Measurements from ENCODE around the gene ROBO1.
A peak's percentile ranks its signal among the peaks of the same experiment; 100 is the strongest.
"Not testable (repeated sequence)": the region's sequence is repeated elsewhere in the genome, so short reads cannot be mapped to it uniquely, and the experiment has no call there.

The ROBO1 gene

GRCh38 chr3:79767905-79768267, at the start of gene ROBO1:
ROBO1 (minus strand) TSS chr3:79767998.
- peak in 22 of 56 donors; percentile 5 to 71 (median 30) for DNase-seq

DNA sequence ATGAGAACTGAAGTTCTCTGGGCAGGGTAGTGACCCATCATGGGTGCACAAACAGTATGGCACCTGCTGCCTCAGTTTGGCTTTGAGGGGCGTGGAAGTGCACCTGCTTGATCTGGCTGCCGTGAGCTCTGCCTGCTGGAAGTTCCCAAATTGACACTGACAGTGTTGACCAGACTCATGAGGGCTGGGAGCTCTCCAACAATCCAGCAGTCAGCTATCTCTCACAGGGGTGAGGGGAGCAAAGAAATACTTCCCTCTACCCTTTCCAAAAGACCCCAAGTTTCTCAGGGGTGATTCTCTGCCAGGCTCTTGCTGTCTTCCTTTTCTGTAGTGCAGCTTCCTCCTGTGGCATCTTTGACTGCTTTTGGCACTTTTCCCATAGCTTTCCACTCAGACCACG, 49.4 kb upstream of the ROBO1 start:
- DNase-seq = no peak

DNA sequence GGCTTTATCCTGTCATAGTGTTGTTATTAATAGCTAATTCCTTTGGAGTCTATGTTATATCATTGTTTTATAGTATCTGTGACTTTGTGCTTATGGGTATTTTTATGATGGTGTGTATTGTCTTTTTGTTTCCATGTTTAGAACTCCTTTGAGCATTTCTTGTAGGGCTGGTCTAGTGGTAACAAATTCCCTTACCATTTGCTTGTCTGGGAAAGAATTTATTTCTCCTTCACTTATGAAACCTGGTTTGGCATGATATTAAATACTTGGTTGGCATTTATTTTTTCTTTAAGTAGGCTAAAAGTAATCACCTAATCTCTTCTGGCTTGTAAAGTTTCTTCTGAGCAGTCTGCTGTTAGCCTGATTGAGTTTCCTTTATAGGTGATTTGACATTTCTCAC, 47.7 kb upstream of the ROBO1 start:
- no peak for DNase-seq

GRCh38 chr3:79810581-79810980, 42.8 kb upstream of the ROBO1 start:
- DNase-seq = no peak

GRCh38 chr3:79810092-79810491, 42.3 kb upstream of the ROBO1 start:
- DNase-seq = no peak

- DNase-seq = no peak
Measured at GRCh38 chr3:79809106-79809505, 41.3 kb upstream of the ROBO1 start.

DNA sequence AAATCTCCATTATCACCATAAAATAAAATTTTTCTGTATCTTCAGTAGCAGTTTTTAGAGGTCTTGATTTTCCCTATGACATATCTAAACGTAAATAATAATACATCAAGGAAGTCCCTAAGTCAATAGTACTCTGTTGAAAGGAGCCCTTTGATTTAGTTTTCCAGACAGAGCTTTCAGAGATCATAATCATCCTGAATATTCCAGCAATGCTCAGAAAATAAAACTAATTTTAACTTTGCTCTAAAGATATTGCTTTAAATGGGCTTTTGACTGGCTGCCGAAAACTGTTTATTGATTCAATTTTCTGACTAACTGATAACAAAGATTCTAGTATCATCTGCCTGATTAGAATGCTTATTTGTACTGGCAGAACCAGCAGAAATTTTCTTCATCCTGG, 40.7 kb upstream of the ROBO1 start:
- no peak for DNase-seq

DNA sequence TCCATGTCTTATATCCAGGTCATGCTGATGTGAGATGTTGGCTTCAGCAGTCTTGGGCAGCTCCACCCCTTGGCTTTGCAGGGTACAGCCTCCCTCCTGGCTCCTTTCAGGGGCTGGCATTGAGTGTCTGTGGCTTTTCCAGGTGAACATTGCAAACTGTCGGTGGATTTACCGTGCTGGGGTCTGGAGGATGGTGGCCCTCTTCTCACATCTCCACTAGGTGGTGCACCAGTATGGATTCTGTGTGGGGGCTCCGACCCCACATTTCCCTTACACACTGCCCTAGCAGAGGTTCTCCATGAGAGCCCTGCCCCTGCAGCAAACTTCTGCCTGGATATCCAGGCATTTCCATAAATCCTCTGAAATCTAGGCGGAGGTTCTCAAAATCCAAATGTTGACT, 22.4 kb upstream of the ROBO1 start:
- DNase-seq = not testable (repeated sequence)

DNA sequence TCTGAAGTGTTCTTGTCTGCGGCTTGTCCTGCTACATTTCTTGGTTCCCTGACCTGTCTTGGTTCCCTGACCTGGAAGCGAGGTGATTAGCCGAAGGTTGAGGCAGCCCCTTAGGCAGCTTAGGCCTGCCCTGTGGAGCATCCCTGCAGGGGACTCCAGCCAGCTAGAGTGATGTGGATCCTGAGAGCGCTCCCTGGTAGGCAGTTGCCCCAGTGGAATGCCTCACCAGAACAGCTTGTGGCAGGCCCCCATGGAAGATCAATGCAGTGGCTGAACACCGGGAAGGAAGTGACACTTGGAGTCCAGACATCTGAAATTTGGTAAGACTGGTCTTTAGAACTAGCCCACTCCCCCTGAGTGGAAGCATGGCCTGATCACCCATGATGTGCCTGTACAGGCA, 5.5 kb upstream of the ROBO1 start:
- DNase-seq = no peak

- no peak for DNase-seq
Measured at GRCh38 chr3:79769229-79769628, 1.4 kb upstream of the ROBO1 start.

DNA sequence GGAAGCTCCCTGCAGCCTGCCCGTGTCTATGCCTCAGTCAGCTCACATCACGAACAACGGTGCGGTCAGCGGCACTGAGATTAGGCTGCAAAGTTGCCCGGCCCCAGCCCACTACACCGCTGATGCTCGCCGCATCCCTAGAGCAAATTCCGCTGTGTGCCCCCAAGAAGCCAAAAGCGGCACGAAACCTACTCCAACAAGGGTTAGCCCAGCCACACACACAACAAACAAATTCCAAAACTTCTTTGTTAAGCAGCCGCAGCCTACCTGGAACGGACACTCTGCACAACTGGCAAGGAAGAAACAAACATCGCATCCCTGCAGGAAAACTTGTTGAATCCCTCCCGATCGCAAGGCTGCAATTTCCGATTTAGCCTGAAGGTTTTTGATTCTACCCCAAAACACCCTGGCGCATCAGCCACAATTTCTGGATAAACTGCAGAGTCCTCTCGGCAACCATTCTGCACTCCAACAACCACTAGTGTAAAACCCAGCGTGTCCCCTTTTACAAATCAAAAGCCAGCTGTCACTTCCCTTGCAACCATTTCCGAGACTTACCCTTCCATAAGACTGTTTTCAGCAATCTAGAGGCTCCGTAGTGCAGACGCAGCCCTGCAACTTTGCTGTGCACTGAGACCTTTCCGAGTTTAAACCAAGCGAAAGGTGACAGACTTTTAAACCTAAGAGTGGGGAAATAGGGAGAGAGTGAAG, 449 bp downstream of the ROBO1 start:
- peak in 8 of 56 donors; percentile 12 to 44 (median 28) for DNase-seq

DNA sequence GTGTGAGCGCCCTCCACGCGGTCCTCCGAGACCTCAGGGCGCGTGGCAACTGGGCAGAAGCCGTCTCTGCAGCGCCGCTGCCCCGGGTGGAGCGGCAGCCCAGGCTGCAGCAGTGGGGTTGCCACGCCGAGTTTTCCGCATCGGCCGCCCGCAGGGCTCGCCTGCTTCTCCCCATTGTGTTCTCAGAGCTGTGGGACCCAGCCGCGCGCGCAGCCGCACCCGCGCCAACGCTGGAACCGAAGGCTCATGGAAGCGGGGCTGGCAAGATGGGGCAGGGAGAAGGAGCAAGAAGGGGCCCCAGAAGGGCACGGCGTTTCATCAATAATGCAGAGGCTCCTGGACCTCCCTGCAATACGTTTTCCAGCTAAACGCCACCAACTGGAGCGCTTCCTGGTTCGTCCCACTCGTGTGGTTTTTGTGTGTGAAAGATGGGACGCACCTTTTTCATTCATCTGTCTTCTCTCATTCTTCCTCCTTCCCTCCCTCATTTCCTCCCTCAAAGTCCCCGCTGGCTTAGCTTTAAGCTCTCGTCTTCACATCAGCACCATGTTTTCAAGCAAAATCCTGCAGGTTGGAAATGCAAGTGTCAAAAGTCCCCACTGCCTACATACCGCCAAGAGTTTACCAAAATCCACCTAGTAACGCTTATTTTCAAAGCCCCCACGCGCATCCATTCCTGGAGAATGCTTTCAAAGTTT, 1.2 kb downstream of the ROBO1 start:
- DNase-seq = peak in 19 of 56 donors; percentile 4 to 51 (median 25)

GRCh38 chr3:79765911-79766310, 1.9 kb downstream of the ROBO1 start:
- DNase-seq = peak in 4 of 56 donors; percentile 4 to 30 (median 12)

- DNase-seq = peak in 1 of 56 donors; percentile 2
Measured at GRCh38 chr3:79761441-79761840, 6.4 kb downstream of the ROBO1 start.

DNA sequence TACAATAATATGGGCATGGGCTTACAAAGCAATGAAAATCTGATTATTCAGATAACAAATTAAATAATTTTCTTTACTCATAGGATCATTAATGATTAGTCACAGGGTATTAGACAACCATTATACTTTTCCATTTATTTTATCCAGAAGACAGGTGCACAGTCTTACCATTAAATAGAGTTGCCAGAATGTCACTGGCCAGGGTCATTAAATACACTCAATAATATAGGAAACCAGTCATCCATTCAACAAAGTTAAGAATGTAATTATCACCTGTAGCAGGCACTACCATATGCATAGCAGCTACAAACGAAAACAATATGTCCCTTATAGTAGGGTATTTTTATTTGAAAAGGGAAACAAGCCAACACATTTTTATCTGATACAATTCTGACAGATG, 16.1 kb downstream of the ROBO1 start:
- DNase-seq = no peak

DNA sequence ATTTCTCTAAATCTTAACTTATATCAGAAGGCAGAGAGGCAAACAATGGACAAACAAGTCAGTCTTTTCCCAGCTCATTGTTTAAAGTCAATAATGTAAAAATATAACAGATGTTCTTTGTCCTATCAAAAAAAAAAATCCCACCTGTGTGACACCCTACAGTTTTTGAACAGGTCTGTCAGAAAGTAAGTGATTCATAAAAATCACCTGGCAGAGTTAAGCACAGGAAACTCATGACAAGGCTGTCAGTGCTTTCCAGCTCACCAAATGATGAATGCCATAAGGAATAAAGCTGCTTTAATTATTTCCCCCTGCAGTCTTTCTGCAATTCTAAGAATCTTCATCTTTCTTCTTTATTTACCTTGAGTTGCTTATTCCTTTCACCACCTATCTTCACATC, 30.3 kb downstream of the ROBO1 start:
- no peak for DNase-seq

DNA sequence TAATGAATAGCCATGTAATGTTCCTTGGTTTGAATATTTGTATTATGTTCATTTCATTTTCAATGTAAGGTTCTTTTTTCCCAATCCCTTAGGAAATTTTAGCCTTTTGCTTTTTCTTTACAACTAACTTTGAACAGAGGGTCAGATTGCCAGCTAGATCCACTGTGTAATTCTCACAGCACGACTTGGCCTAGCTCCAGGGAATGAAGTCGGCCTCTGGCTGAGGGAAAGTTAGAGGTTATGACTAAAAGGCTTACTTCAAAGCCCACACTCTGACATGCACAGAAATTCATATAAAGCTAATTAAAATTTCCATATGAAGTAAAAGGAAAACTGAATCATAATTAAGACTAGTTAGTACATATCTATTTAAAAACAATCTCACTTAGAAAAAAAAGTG, 38.7 kb downstream of the ROBO1 start:
- DNase-seq = peak in 9 of 56 donors; percentile 0 to 39 (median 4)

DNA sequence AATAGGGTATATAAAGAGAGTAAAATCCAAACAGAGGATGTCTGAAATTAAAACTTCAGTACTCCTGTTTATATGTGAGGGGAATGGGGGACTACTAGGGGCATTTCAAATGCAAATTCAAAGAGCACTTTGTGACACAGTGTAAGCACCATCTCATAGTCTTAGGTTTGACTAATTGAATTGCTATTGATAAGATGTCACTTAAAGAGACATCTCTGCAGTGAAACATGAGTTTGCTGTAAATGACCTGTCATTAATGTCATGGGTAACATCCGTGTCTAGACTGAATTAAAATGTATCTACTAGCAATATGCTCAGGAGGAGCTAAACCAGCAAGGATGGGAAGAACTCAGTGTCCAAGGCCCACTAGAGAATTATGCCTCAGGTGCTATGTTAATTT, 41.0 kb downstream of the ROBO1 start:
- DNase-seq = no peak

DNA sequence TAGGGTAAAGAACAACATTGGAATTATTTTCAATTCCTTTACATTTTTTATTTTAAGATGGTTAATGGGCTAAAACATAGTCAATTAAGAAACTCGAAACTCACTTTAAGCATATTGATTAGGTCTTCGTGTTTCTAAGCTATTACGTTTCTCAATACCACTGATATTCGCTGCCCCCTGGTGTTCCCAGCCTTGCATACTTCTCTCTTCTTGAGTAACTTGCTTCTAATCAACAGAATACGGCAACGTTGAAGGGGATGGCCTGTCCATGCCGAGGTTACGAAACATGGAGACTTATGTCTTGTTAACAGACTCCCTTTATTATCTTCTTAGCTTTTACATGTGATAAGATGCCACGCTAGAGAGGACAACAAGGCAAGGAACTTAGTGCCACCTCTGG, 43.6 kb downstream of the ROBO1 start:
- no peak for DNase-seq

- DNase-seq = no peak
Measured at GRCh38 chr3:79690072-79690471, 77.7 kb downstream of the ROBO1 start.

DNA sequence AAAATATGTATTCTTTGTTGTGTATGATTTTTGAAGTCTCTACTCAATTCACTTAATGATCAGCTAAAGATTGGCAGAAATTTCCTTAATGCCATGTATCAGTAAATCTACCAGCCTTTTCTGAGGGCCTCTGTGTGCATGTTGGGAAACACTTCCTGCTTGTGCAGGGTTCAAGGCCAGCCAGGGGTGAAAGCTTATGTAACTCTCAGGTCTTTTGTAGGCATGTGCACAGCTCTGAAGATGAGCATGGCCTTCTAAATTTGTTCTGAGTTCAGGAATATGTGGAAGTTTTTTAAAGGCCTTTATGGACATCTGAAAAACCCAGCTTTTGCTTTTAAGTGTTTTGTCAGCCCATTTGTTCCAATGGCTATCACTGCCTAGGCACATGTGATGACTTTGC, 82.7 kb downstream of the ROBO1 start:
- no peak for DNase-seq

GRCh38 chr3:79684041-79684440, 83.8 kb downstream of the ROBO1 start:
- no peak for DNase-seq

DNA sequence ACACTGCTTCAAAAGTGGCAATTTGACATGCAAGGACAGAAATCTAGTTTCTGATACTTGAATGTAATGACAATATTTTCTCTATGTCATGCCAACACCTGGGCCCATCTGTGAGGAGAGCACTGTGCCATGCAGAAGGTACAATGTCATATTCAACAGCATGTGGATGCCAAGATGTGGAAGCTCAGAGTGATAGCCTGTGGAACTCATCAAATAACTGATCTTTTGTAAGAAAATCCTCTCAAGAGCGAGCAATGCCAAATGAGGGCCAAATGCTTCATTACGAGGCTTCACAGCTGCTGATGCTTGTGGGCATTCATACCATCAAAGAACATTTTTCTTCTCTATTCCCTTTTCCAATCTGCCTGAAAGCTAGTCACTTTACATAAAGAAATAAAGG, 95.1 kb downstream of the ROBO1 start:
- no peak for DNase-seq

Measured in nucleus accumbens (tissue), 56 donors.